ENCODE data around the gene CTDSP2.

- TF ChIP-seq, protein P1, sequence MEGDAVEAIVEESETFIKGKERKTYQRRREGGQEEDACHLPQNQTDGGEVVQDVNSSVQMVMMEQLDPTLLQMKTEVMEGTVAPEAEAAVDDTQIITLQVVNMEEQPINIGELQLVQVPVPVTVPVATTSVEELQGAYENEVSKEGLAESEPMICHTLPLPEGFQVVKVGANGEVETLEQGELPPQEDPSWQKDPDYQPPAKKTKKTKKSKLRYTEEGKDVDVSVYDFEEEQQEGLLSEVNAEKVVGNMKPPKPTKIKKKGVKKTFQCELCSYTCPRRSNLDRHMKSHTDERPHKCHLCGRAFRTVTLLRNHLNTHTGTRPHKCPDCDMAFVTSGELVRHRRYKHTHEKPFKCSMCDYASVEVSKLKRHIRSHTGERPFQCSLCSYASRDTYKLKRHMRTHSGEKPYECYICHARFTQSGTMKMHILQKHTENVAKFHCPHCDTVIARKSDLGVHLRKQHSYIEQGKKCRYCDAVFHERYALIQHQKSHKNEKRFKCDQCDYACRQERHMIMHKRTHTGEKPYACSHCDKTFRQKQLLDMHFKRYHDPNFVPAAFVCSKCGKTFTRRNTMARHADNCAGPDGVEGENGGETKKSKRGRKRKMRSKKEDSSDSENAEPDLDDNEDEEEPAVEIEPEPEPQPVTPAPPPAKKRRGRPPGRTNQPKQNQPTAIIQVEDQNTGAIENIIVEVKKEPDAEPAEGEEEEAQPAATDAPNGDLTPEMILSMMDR (IDR thresholded peaks at IDR 0.05; ENCODE audit: low read depth, low read length, poor library complexity, severe bottlenecking) = no peak
- no peak for TF ChIP-seq EZH2phosphoT487 (IDR thresholded peaks at IDR 0.05; ENCODE audit: borderline replicate concordance, low read length)
Observed at GRCh38 chr12:57781244-57781643, 65.3 kb downstream of the CTDSP2 start.
